ENCODE data around the gene ACTR6.

DNA sequence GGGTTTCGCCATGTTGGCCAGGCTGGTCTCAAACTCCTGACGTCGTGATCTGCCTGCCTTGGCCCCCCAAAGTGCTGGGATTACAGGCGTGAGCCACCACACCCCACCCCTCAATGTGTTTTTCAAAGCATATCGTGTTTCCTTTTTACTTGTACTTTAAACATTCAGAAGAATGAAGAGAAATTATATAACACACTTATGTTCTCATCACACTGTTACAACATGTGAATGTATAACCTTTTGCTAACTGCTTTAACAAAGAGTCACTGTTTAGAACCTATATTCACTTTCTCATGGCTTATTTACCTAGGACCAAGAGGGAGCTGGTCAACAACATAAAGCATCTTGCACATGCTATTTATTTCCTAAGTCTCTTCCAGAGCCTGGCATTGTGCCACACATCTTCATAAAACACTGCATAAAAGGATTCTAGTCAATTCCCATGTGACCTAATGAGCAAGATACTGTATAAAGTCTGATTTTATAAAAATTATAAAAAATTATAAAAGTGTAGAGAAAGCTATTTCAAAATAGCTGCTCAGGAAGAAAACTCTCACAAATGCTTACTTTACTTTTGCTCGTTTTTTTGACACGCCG lies 16.0 kb upstream of the ACTR6 start:
- TF ChIP-seq, protein P1, sequence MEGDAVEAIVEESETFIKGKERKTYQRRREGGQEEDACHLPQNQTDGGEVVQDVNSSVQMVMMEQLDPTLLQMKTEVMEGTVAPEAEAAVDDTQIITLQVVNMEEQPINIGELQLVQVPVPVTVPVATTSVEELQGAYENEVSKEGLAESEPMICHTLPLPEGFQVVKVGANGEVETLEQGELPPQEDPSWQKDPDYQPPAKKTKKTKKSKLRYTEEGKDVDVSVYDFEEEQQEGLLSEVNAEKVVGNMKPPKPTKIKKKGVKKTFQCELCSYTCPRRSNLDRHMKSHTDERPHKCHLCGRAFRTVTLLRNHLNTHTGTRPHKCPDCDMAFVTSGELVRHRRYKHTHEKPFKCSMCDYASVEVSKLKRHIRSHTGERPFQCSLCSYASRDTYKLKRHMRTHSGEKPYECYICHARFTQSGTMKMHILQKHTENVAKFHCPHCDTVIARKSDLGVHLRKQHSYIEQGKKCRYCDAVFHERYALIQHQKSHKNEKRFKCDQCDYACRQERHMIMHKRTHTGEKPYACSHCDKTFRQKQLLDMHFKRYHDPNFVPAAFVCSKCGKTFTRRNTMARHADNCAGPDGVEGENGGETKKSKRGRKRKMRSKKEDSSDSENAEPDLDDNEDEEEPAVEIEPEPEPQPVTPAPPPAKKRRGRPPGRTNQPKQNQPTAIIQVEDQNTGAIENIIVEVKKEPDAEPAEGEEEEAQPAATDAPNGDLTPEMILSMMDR (conservative IDR thresholded peaks at IDR 0.05; ENCODE audit: low read depth, low read length), result no peak
- TF ChIP-seq MXI1 (IDR thresholded peaks at IDR 0.05; ENCODE audit: borderline replicate concordance, low read depth, low read length) (no peak), POLR2A (IDR thresholded peaks at IDR 0.05; ENCODE audit: low read depth, low read length) (no peak)

Measured in IMR-90 (cell line).